Coronary artery (tissue), 2 donors: ENCODE measurements around the gene CFAP221.

Experiments used
- DNase-seq: peaks from one replicate; pipeline ENCODE4 v3.0.0-alpha.2; 2017; ENCODE audit warnings: low spot score
- H3K27ac ChIP-seq, 2 donors: fragments of 200-600 bp; sonication (generic); one replicate each; pipeline ENCODE4 v1.5.1; 2016 to 2019
- H3K4me3 ChIP-seq: fragments of 200-600 bp; sonication (generic); 2 replicates; pipeline ENCODE4 v1.5.1; 2016; ENCODE audit warnings: mild to moderate bottlenecking, moderate library complexity
- CTCF ChIP-seq: fragments of 200-600 bp; sonication (generic); IDR thresholded peaks from one replicate; pipeline ENCODE4 v1.5.1; 2019; ENCODE audit warnings: antibody characterized with exemption

The CFAP221 gene

DNA sequence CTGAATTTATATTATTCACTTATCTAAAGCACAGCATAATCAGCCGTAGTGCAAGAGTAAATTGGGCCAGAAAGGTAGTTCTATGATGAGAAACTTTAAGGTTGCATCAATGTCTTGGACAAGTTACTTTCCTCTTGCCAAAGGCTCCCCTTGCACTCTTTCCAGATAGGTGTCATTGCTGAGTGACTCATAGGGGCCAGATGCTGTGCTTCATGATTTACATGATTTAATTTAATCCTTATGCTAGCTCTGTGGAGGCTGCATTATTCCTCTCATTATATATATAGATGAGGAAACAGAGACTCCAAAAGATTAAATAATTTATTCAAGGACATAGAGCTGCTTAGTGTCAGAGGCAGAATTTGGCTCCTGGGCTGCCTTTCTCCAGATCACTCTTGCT is 5.0 kb downstream of the CFAP221 start:
- no peak for DNase-seq
- H3K27ac ChIP-seq, result no peak overlapping the region
- no peak for TF ChIP-seq CTCF
- H3K4me3 ChIP-seq, result no peak overlapping the region

- no peak overlapping the region for H3K27ac ChIP-seq
- DNase-seq, result no peak
- no peak overlapping the region for H3K4me3 ChIP-seq
- TF ChIP-seq CTCF, result no peak
Observed at GRCh38 chr2:119550346-119550745, 6.1 kb downstream of the CFAP221 start.

DNA sequence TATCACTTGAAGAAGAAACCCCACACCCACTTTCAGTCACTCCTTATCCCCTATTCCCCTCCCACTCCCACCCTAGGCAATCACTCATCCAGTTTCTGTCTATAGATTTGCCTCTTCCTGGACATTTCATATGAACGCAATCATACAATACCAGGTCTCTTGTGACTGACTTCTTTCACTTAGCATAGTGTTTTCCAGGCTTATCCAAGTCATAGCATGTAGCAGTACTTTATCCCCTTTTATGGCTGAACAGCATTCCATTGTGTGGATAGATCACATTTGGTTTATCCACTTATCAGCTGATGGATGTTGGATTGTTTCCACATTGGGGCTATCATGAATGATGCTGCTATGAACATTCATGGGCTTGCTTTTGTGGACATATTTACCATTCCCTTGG is 6.6 kb downstream of the CFAP221 start:
- DNase-seq, result no peak
- TF ChIP-seq CTCF, result no peak
- H3K4me3 ChIP-seq, result no peak overlapping the region
- H3K27ac ChIP-seq, result no peak overlapping the region

DNA sequence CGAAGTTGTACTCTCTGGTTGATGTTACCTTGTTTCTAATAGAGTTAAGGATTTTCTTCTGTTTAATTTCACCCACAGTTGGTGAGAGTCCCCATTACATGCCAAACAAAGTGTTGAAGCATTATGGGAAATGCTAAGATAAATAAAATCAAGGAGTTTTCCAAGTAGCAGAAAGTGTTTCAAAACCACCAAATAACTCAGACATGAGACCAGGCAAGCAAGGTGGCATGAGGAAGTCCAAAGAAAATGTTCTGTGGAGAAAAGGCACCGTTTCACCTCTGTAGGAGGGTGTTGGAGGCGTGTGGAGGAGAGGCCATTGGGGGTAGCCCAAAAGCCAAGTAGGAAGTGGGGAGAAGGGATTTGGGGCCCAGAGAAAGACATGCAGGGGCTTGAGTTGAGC is 8.7 kb downstream of the CFAP221 start:
- Histone ChIP-seq H3K4me3 (no peak overlapping the region), H3K27ac (no peak overlapping the region)
- no peak for DNase-seq
- no peak for TF ChIP-seq CTCF

- TF ChIP-seq CTCF, result no peak
- no peak for DNase-seq
- H3K27ac ChIP-seq, result no peak overlapping the region
- no peak overlapping the region for H3K4me3 ChIP-seq
Observed at GRCh38 chr2:119553687-119554344, 9.6 kb downstream of the CFAP221 start.

DNA sequence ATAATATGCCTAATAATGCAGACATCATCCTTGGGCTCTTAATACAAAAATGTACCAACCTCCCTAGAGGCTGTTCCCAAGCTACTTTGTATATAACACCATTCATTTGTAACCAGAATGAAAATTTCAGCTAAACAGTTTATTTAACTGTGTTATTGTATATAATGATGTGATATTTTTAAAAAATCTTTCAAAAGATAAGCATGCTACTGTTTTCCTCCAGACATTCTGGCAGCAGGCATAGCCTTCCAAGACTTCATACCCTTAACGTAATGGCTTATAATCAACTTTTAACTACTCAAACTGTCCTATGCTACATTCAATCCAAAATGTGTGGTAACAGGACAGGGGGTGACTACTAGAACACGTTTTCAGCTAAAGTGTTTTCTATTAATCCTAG is 21.2 kb downstream of the CFAP221 start:
- TF ChIP-seq CTCF, result no peak
- H3K27ac ChIP-seq, result no peak overlapping the region
- DNase-seq, result no peak
- no peak overlapping the region for H3K4me3 ChIP-seq

- H3K27ac ChIP-seq, result no peak overlapping the region
- H3K4me3 ChIP-seq, result no peak overlapping the region
- no peak for TF ChIP-seq CTCF
- DNase-seq, result no peak
Observed at GRCh38 chr2:119567292-119567691, 23.0 kb downstream of the CFAP221 start.
